ENCODE results near the gene NLRP4. TPM values are rescaled to one million over a fixed set of nuclear protein-coding genes. Genes with fewer than 3 reads are reported as not detected.

Gene NLRP4, protein sequence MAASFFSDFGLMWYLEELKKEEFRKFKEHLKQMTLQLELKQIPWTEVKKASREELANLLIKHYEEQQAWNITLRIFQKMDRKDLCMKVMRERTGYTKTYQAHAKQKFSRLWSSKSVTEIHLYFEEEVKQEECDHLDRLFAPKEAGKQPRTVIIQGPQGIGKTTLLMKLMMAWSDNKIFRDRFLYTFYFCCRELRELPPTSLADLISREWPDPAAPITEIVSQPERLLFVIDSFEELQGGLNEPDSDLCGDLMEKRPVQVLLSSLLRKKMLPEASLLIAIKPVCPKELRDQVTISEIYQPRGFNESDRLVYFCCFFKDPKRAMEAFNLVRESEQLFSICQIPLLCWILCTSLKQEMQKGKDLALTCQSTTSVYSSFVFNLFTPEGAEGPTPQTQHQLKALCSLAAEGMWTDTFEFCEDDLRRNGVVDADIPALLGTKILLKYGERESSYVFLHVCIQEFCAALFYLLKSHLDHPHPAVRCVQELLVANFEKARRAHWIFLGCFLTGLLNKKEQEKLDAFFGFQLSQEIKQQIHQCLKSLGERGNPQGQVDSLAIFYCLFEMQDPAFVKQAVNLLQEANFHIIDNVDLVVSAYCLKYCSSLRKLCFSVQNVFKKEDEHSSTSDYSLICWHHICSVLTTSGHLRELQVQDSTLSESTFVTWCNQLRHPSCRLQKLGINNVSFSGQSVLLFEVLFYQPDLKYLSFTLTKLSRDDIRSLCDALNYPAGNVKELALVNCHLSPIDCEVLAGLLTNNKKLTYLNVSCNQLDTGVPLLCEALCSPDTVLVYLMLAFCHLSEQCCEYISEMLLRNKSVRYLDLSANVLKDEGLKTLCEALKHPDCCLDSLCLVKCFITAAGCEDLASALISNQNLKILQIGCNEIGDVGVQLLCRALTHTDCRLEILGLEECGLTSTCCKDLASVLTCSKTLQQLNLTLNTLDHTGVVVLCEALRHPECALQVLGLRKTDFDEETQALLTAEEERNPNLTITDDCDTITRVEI
- not detected for polyA plus RNA-seq (ENCODE audit: insufficient read length)

- DNase-seq: no peak
These were observed at the start of gene NLRP4 for GRCh38 chr19:55836340-55836739. NLRP4 (plus strand) TSS chr19:55836540; CDS start chr19:55852081, 15,541 bp downstream.

GRCh38 chr19:55795021-55795420, 41.3 kb upstream of the NLRP4 start:
- DNase-seq: no peak

DNA sequence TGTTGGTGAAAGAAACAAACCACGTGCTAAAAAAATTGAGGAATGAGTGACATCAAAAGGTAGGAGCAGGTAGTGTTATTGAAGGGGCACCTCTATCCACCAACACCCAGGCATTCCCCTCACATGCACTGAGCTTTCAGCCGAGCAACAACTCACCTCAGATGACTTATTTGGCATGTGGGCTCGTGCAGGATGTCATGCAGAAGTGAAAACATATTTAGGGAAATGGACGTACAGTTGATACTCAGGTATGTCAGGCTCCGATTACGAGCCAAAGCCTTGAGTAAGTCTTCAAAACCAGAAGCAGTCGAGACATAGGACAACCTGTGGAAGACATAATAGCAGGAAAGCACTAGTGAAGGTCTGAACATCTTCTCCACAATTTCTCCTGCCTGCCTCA, 34.9 kb upstream of the NLRP4 start:
- DNase-seq: no peak

- DNase-seq: no peak
These were observed 34.1 kb upstream of the NLRP4 start for GRCh38 chr19:55802281-55802680.

DNA sequence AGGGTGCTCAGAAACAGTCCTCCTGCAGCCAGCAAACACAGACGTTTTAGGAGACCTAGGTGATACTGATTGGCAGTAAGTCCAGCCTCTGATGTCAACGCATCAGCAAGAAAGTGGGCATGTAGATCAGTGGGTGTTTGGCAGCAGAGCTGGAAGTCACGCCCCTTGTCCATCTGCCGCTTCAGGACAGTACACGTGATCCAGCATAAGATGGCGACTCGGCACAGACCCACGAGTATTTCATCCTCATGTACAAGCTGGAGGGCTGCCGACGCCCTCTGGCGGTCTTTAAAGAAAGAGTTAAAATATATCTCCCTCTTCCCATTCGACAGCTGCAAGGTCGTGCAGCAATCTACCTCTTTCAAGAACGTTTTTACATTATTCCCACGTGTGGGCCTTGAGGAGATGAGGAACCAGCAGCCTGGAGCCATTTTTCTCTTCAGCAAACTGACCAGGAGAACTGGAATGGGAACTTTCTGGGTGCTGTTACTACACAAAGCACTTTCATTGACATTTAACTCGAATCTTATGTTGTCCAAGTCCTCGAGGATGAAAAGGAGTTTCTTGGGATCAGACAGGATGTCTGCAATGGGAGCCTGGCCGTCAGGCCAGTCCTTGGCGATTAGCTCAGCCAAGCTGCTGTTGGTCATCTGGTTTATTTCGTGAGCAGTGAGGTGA, 26.8 kb upstream of the NLRP4 start:
- DNase-seq: peak; percentile 10

DNA sequence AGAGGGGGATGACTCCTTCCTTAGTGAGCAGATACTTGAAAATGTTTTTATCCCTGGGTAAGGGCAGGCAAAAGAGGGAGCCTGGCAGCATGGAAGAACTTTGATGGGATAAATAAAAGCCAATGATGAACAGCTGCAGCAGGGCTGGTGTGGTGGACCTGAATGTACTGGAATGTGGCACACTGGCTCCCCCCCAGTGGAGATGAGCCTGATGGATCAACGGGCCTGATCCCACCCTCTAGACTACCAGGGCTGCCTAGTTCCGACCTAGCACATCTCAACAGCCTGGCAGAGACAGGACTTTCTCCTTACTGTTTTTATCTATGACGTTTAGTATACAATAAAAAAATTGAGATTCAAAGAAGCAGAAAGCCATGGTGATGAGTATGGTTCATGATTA, 25.0 kb upstream of the NLRP4 start:
- DNase-seq: no peak

DNA sequence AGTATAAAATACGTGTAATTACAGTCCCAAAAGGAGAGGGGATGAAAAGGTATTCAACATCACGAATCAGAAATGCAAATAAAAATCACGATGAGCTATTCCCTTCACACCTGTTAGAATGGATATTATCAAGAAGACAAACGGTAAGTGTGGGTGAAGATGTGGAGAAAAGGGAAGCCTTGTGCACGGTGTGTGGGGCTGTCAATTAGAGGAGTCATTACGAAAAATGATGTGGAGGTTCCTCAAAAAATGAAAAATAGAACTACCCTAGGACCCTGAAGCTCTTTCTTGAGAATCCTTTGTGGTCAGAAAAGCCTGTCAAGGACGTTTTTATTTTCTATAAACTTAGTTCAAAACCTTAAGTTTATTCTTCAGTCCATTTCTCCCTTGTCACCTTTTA, 23.9 kb upstream of the NLRP4 start:
- no peak for DNase-seq

DNA sequence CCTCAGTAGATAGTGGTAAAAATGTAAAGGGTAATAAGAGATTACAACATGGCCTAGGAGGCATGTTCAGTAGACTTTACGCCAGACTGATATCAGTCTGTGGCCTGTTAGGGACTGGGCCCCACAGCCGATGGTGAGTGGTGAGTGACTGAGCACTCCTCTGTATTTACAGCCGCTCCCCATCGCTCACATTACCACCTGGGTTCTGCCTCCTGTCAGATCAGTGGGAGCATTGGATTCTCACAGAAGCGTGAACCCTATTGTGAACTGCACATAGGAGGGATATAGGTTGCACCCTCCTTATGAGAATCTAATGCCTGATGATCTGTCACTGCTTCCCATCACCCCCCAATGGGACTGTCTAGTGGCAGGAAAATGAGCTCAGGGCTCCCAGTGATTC, 22.4 kb upstream of the NLRP4 start:
- DNase-seq: no peak

DNA sequence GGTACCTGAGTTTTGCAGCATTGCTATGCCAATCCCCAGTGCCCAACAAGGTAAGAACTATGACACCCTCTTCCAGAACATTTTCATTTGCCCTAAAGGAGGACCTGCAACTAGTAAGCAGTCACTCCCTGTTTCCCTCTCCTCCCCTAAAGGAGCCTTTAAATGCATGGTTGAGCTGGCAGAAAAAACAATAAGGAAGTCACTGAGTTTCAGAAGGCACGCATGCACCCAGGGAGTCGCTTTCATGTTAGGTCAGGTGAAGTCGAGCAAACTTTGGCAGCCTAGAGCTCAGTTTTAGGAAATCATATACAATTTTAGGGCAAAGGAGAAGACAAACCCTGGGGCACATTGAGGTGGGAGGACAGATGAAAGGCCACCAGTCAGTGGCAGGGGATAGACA, 16.3 kb upstream of the NLRP4 start:
- DNase-seq: no peak

GRCh38 chr19:55830656-55831055, 5.7 kb upstream of the NLRP4 start:
- no peak for DNase-seq

DNA sequence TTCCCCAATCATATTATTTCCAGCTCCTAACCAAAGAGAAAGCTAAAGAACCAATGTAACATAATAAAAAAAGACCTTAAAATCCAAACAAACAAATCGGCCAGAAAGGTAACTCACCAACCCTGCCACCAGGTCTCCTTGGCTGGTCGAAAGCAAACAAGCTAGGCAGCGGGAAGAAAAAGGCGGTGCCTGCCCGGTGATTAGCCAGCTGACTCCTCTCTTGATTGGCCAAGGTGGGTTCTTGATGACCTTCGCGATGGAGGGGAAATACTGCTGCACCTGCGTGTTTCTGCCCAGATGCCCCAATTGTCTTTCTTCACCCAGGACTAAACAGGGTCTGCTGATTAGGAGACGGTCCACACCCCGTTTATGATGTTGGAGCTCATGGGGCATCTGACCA, 4.5 kb upstream of the NLRP4 start, which contains the start of gene NLRP11:
Gene NLRP11, minus strand, starts transcription at position 154 of the 400 bp plus-strand sequence. CDS start 13,825 bp downstream, outside the sequence.
- no peak for DNase-seq

DNA sequence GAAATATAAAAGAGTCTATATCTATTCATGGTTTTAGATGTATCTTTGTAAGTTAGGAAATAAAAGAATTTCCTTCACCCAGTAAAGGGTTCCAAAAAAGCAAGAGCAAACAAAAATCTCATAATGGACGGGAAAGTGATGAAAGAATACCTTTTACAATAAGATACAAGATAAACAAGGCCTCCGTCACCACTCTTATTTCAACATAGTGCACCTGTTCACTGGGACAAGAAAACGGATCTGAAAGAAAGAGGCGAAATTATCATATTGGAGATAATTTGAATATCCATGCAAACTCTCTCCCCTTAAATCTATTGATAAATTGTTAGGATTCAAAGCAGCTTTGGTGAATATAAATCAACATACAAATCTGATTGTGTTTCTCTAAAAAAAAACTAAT, 3.7 kb upstream of the NLRP4 start:
- no peak for DNase-seq

GRCh38 chr19:55838251-55838650, 1.9 kb downstream of the NLRP4 start:
- no peak for DNase-seq

GRCh38 chr19:55838906-55839305, 2.6 kb downstream of the NLRP4 start:
- no peak for DNase-seq

DNA sequence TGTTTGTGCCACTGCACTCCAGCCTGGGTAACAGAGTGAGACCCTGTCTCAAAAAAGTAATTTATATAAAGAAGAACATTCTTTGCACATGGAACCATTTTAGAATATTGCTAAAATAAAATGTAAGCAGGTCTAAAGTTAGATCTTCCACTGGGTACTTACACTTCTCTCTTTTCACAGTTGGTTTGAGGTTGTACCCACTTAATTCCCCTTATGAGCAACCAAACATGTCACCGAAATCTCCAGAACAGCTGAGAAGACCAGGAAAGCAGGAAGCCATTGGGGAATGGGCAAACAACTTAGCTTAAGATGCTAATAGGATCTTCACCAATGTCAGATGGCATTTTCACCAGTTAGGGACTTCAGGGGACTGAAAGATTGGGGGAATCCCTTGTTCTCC, 18.8 kb downstream of the NLRP4 start:
- DNase-seq: no peak

- no peak for DNase-seq
These were observed 20.8 kb downstream of the NLRP4 start for GRCh38 chr19:55857149-55857548.

- no peak for DNase-seq
These were observed 21.6 kb downstream of the NLRP4 start for GRCh38 chr19:55857974-55858373.

DNA sequence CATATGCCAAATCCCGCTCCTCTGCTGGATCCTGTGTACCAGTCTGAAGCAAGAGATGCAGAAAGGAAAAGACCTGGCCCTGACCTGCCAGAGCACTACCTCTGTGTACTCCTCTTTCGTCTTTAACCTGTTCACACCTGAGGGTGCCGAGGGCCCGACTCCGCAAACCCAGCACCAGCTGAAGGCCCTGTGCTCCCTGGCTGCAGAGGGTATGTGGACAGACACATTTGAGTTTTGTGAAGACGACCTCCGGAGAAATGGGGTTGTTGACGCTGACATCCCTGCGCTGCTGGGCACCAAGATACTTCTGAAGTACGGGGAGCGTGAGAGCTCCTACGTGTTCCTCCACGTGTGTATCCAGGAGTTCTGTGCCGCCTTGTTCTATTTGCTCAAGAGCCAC, 22.1 kb downstream of the NLRP4 start:
- no peak for DNase-seq

DNA sequence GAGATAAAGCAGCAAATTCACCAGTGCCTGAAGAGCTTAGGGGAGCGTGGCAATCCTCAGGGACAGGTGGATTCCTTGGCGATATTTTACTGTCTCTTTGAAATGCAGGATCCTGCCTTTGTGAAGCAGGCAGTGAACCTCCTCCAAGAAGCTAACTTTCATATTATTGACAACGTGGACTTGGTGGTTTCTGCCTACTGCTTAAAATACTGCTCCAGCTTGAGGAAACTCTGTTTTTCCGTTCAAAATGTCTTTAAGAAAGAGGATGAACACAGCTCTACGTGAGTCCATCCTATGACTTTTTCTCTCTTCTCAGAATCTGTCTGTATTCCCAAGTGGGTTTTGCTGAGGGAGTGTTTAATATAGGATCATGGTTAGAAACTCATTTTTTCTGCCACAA, 22.6 kb downstream of the NLRP4 start:
- DNase-seq: no peak

GRCh38 chr19:55866521-55866920, 30.2 kb downstream of the NLRP4 start:
- no peak for DNase-seq

GRCh38 chr19:55867101-55867500, 30.8 kb downstream of the NLRP4 start:
- DNase-seq: no peak

- no peak for DNase-seq
These were observed 34.4 kb downstream of the NLRP4 start for GRCh38 chr19:55870736-55871135.

- no peak for DNase-seq
These were observed 40.9 kb downstream of the NLRP4 start for GRCh38 chr19:55877211-55877610.
